OCI-LY1 (cell line): ENCODE measurements around the gene ALDH1A1.

Source experiments
- H2AFZ ChIP-seq: fragments of 200-600 bp; sonication (generic), shearing (Covaris generic); 2 replicates; pipeline ENCODE4 v1.6.0; 2014; ENCODE audit warnings: antibody characterized with exemption, mild to moderate bottlenecking, low read length
- H3F3A ChIP-seq: fragments of 200-600 bp; sonication (generic), shearing (Covaris generic); 2 replicates; pipeline ENCODE4 v1.6.0; 2014; ENCODE audit warnings: mild to moderate bottlenecking, antibody characterized with exemption, low read length, moderate library complexity; ENCODE audit not compliant: insufficient read depth
- H3K27ac ChIP-seq: fragments of 200-600 bp; sonication (generic); 2 replicates; pipeline ENCODE4 v1.5.1; 2014; ENCODE audit warnings: low read length, mixed run types, mild to moderate bottlenecking, low read depth; ENCODE audit not compliant: poor library complexity, severe bottlenecking
- H3K27me3 ChIP-seq: fragments of 200-600 bp; sonication (generic); 2 replicates; pipeline ENCODE4 v1.6.0; 2014; ENCODE audit warnings: antibody characterized with exemption, mild to moderate bottlenecking, low read length, moderate library complexity; ENCODE audit not compliant: insufficient read depth
- H3K36me3 ChIP-seq: fragments of 200-600 bp; sonication (generic); 2 replicates; pipeline ENCODE4 v1.6.1; 2014; ENCODE audit warnings: mild to moderate bottlenecking, antibody characterized with exemption, low read length, moderate library complexity, mixed read lengths; ENCODE audit not compliant: insufficient read depth
- H3K4me1 ChIP-seq: fragments of 200-600 bp; sonication (generic); 2 replicates; pipeline ENCODE4 v1.5.1; 2014; ENCODE audit warnings: mild to moderate bottlenecking, low read length, moderate library complexity; ENCODE audit not compliant: insufficient read depth, severe bottlenecking
- H3K4me2 ChIP-seq: fragments of 200-600 bp; sonication (generic), shearing (Covaris generic); 2 replicates; pipeline ENCODE4 v1.6.1; 2014; ENCODE audit warnings: low read length
- H3K4me3 ChIP-seq: fragments of 200-600 bp; sonication (generic); 2 replicates; pipeline ENCODE4 v1.5.1; 2014; ENCODE audit warnings: low read length, low read depth, mild to moderate bottlenecking, mixed read lengths; ENCODE audit not compliant: poor library complexity, severe bottlenecking
- H3K79me2 ChIP-seq: fragments of 200-600 bp; shearing (Covaris generic); 2 replicates; pipeline ENCODE4 v1.6.1; 2016; ENCODE audit warnings: mixed run types, low read length, mixed read lengths; ENCODE audit not compliant: insufficient read depth
- H3K9ac ChIP-seq: fragments of 200-600 bp; sonication (generic), shearing (Covaris generic); 2 replicates; pipeline ENCODE4 v1.6.1; 2014; ENCODE audit warnings: mild to moderate bottlenecking, low read length, mixed read lengths
- H3K9me2 ChIP-seq: fragments of 200-600 bp; sonication (generic), shearing (Covaris generic); 2 replicates; pipeline ENCODE4 v1.6.1; 2014; ENCODE audit warnings: low read depth, mild to moderate bottlenecking, low read length, mixed read lengths
- H3K9me3 ChIP-seq: fragments of 200-600 bp; shearing (Covaris generic); 2 replicates; pipeline ENCODE4 v1.6.1; 2014; ENCODE audit warnings: low read length, mixed read lengths
- H4K20me1 ChIP-seq: fragments of 200-600 bp; sonication (generic), shearing (Covaris generic); 2 replicates; pipeline ENCODE4 v1.6.0; 2016; ENCODE audit warnings: mild to moderate bottlenecking, low read length; ENCODE audit not compliant: insufficient read depth
- CTCF ChIP-seq: fragments of 200-600 bp; sonication (generic), shearing (Covaris generic); IDR thresholded peaks from 2 replicates; pipeline ENCODE4 v1.5.1; 2017; ENCODE audit warnings: mild to moderate bottlenecking, antibody characterized with exemption, low read length, moderate library complexity, mixed read lengths
- EZH2 ChIP-seq: fragments of 200-600 bp; sonication (generic), shearing (Covaris generic); IDR thresholded peaks from 2 replicates; pipeline ENCODE4 v1.8.0; 2017; ENCODE audit warnings: borderline replicate concordance, mixed run types, mild to moderate bottlenecking, antibody characterized with exemption, low read length, moderate library complexity, mixed read lengths

Gene ALDH1A1

GRCh38 chr9:72995131-72996024 lies 42.5 kb upstream of the ALDH1A1 start:
- no peaks in the 10 kb centered on the region for H3K9me3 ChIP-seq
- H3K9ac ChIP-seq, result no peak overlapping the region
- no peak for TF ChIP-seq CTCF
- TF ChIP-seq EZH2, result no peak
- no peaks in the 10 kb centered on the region; the same call in 1 of the 2 replicates for H3K27me3 ChIP-seq
- H3K27ac ChIP-seq, result no peak overlapping the region
- no peaks in the 10 kb centered on the region for H3K9me2 ChIP-seq
- H4K20me1 ChIP-seq, result no peaks in the 10 kb centered on the region
- H3F3A ChIP-seq, result no peaks in the 10 kb centered on the region
- H3K36me3 ChIP-seq, result no peaks in the 10 kb centered on the region
- H3K79me2 ChIP-seq, result no peaks in the 10 kb centered on the region
- no peak overlapping the region for H2AFZ ChIP-seq
- H3K4me2 ChIP-seq, result no peak overlapping the region
- H3K4me1 ChIP-seq, result no peaks in the 10 kb centered on the region
- no peak overlapping the region for H3K4me3 ChIP-seq

- no peak overlapping the region for H3K4me2 ChIP-seq
- no peaks in the 10 kb centered on the region for H3K27me3 ChIP-seq
- no peak overlapping the region for H3K9ac ChIP-seq
- H3K4me1 ChIP-seq, result no peaks in the 10 kb centered on the region
- H3F3A ChIP-seq, result no peaks in the 10 kb centered on the region
- H3K27ac ChIP-seq, result no peak overlapping the region
- no peaks in the 10 kb centered on the region for H3K79me2 ChIP-seq
- no peaks in the 10 kb centered on the region for H3K9me2 ChIP-seq
- TF ChIP-seq CTCF (no peak), EZH2 (no peak)
- no peaks in the 10 kb centered on the region for H3K36me3 ChIP-seq
- no peaks in the 10 kb centered on the region for H4K20me1 ChIP-seq
- no peak overlapping the region for H2AFZ ChIP-seq
- no peaks in the 10 kb centered on the region for H3K9me3 ChIP-seq
- H3K4me3 ChIP-seq, result no peak overlapping the region
These were observed 38.9 kb upstream of the ALDH1A1 start for GRCh38 chr9:72991772-72992171.

GRCh38 chr9:72990397-72991182 lies 37.7 kb upstream of the ALDH1A1 start:
- no peak overlapping the region for H3K9ac ChIP-seq
- no peak overlapping the region for H3K4me2 ChIP-seq
- no peaks in the 10 kb centered on the region for H3K36me3 ChIP-seq
- no peaks in the 10 kb centered on the region for H3K27me3 ChIP-seq
- no peaks in the 10 kb centered on the region for H3K9me2 ChIP-seq
- no peaks in the 10 kb centered on the region for H3F3A ChIP-seq
- H3K9me3 ChIP-seq, result no peaks in the 10 kb centered on the region
- H4K20me1 ChIP-seq, result no peaks in the 10 kb centered on the region
- TF ChIP-seq CTCF (no peak), EZH2 (no peak)
- no peak overlapping the region for H2AFZ ChIP-seq
- H3K4me3 ChIP-seq, result no peak overlapping the region
- no peaks in the 10 kb centered on the region for H3K4me1 ChIP-seq
- H3K27ac ChIP-seq, result no peak overlapping the region
- no peaks in the 10 kb centered on the region for H3K79me2 ChIP-seq
